BE2C (cell line): ENCODE results near the gene TEDDM1.
"Not testable (repeated sequence)": the region's sequence is repeated elsewhere in the genome, so short reads cannot be mapped to it uniquely, and the experiment has no call there.

ENCODE experiments used
- DNase-seq: peaks from one replicate; pipeline ENCODE4 v3.0.0-alpha.2; 2020
- H3K27me3 ChIP-seq: fragments of 250-450 bp; sonication (Bioruptor Pico); 2 replicates; pipeline ENCODE4 v1.5.1; 2020; ENCODE audit warnings: mild to moderate bottlenecking
- H3K36me3 ChIP-seq: fragments of 250-450 bp; sonication (Bioruptor Pico); 2 replicates; pipeline ENCODE4 v1.5.1; 2020; ENCODE audit warnings: mild to moderate bottlenecking
- H3K4me1 ChIP-seq: fragments of 250-450 bp; sonication (Bioruptor Pico); 2 replicates; pipeline ENCODE4 v1.5.1; 2020
- H3K4me3 ChIP-seq: 2 replicates; pipeline ENCODE4 v1.5.1; 2011; ENCODE audit warnings: low read depth, low read length
- H3K9me3 ChIP-seq: fragments of 250-450 bp; sonication (Bioruptor Pico); 2 replicates; pipeline ENCODE4 v1.5.1; 2020
- TF ChIP-seq, protein P1 (sequence below): IDR thresholded peaks from 2 replicates; pipeline ENCODE4 v1.5.1; 2012; ENCODE audit warnings: mild to moderate bottlenecking, low read depth, low read length

TEDDM1 gene

DNA sequence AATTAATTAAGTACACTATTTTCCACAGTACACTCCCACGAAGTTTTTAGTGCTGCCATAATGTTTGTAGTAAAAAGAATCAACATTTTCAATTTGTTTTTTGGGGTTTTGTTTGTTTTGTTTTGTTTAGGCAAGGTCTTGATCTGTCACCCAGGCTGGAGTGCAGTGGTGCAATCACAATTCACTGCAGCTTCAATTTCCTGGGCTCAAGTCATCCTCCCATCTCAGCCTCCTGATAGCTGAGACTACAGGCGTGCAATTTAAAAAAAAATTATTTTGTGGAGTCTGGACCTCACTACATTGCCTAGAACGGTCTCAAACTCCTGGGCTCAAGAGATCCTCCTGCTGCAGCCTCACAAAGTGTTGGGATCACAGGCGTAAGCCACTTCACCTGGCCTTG, 20.3 kb downstream of the TEDDM1 start:
- no peaks in the 10 kb centered on the region for H3K4me1 ChIP-seq
- H3K36me3 ChIP-seq, result peaks cover 25% of the 10 kb centered on the region
- no peak overlapping the region for H3K4me3 ChIP-seq
- no peaks in the 10 kb centered on the region for H3K9me3 ChIP-seq
- no peak for DNase-seq
- H3K27me3 ChIP-seq, result no peaks in the 10 kb centered on the region
- TF ChIP-seq, protein P1, sequence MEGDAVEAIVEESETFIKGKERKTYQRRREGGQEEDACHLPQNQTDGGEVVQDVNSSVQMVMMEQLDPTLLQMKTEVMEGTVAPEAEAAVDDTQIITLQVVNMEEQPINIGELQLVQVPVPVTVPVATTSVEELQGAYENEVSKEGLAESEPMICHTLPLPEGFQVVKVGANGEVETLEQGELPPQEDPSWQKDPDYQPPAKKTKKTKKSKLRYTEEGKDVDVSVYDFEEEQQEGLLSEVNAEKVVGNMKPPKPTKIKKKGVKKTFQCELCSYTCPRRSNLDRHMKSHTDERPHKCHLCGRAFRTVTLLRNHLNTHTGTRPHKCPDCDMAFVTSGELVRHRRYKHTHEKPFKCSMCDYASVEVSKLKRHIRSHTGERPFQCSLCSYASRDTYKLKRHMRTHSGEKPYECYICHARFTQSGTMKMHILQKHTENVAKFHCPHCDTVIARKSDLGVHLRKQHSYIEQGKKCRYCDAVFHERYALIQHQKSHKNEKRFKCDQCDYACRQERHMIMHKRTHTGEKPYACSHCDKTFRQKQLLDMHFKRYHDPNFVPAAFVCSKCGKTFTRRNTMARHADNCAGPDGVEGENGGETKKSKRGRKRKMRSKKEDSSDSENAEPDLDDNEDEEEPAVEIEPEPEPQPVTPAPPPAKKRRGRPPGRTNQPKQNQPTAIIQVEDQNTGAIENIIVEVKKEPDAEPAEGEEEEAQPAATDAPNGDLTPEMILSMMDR, result no peak

DNA sequence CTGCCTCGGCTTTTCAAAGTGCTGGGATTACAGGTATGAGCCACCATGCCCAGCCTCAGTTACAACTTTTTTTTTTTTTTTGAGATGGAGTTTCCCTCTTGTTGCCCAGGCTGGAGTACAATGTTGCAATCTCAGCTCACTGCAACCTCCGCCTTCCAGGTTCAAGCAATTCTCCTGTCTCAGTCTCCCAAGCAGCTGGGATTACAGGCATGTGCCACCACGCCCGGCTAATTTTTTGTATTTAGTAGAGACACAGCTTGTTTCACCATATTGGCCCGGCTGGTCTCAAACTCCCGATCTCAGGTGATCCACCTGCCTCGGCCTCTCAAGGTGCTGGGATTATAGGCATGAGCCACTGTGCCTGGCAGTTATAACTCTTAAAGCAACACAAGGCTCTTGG, 20.7 kb downstream of the TEDDM1 start:
- H3K4me1 ChIP-seq, H3K27me3 ChIP-seq, DNase-seq, H3K4me3 ChIP-seq, H3K9me3 ChIP-seq: not testable (repeated sequence)
- peaks cover 24% of the 10 kb centered on the region for H3K36me3 ChIP-seq

DNA sequence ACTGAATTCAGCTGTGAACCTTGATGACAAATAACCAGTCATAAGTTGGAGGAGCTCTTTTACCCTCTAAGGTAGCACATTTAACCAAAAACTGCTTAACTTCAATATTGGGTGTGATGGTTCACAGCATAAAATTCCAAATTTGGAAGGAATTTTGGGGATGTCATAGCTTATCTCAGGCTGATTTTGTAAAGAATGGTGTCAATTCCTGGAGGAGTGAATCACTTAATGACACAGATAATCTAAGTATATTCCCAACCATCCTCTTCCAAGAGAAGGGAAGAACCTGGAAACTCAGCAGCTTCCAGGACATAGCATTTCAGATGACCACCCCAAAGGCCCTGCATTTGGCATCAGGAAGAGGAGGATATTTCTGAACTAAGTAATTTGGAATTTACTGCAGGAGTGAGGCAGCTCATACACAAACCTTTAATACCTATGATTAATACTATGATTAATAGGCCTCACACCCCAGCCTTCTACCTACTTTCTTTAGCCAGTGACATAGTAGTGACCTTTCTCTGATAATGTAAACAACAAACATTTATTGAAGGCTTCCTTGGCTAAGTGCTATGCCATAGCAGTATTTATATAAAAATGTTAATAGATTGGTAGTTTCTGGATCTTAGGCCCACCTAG, 23.4 kb downstream of the TEDDM1 start:
- Histone ChIP-seq H3K4me1 (no peaks in the 10 kb centered on the region), H3K36me3 (no peaks in the 10 kb centered on the region), H3K9me3 (no peaks in the 10 kb centered on the region), H3K4me3 (no peak overlapping the region), H3K27me3 (peaks cover 3% of the 10 kb centered on the region; the same call in 1 of the 2 replicates)
- no peak for DNase-seq
- TF ChIP-seq, protein P1, result no peak

DNA sequence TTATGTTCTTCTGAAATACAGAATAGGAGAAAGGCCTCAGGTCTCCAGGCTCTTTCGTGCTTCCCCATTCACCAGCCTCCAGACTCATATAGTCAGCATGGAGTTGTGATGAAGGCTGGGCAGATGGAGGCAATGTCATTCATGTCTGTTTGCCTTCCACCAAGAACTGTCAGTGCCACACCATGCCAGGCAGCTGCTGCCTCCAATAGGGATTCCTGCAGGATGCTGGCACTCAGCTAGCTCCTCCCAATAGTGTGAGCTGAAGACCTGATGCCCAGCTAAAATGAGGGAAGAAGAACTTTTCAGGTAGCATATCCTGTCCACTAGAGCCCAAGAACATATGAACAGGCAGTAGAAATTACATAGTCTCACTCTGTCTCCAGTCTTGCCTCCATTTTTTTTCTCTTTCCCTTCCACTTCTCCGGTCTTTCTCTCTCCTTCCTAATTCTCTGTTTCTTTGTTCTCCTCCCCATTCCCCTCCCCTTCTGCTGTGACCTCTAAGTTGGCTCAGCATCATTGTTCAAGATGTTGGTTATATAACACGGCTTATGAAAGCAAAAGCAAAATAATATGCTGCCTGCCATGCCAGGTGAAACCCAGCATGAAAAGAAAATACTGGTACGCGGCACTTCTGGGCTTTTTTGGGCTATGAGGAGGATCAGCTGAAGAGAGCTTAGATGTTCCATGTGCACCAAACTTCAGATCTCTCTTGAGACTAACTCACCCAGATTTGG, 26.2 kb downstream of the TEDDM1 start:
- no peak overlapping the region for H3K4me3 ChIP-seq
- DNase-seq, result no peak
- H3K27me3 ChIP-seq, result peaks cover 3% of the 10 kb centered on the region; the same call in 1 of the 2 replicates
- no peaks in the 10 kb centered on the region for H3K4me1 ChIP-seq
- H3K9me3 ChIP-seq, result no peaks in the 10 kb centered on the region
- no peaks in the 10 kb centered on the region for H3K36me3 ChIP-seq
- TF ChIP-seq, protein P1, result no peak

DNA sequence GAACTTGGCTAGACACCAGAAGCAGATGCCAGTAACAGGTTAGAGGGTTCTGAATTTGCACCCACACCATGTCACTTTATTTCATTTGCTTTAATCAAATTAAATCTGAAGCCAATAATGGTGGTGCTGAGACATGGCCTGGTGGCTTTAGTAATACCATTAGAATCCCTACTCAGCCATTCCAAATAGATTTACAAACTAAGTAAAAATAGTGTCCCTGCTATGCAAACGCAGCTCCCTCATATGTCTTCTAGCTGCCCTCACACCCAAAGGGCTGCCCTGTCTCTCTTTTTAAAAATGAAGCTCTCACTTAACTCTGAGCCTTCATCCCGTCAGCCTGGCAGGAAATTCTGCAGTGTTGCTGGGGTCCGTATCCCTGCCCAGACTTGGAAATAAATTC, 29.9 kb downstream of the TEDDM1 start:
- H3K9me3 ChIP-seq, result no peaks in the 10 kb centered on the region
- H3K27me3 ChIP-seq, result peaks cover 7% of the 10 kb centered on the region
- no peaks in the 10 kb centered on the region for H3K36me3 ChIP-seq
- TF ChIP-seq, protein P1, result no peak
- H3K4me3 ChIP-seq, result no peak overlapping the region
- no peak for DNase-seq
- no peaks in the 10 kb centered on the region for H3K4me1 ChIP-seq

DNA sequence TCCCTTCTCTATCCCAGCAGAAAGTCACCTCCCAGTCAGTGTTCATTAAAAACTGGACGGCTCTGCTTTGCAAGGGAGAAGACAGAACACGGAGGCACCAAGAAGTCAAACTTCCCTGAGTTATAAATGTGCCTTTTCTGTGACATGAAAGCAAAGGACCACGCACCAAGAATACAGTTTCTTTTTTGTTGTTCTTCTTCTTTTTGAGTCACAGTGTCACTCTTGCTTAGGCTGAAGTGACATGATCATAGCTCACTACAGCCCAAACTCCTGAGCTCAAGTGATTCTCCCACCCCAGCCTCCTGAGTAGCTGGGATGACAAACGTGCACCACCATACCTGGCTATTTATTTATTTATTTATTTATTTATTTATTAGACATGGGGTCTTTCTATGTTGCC, 31.6 kb downstream of the TEDDM1 start:
- Histone ChIP-seq H3K9me3 (no peaks in the 10 kb centered on the region), H3K4me1 (no peaks in the 10 kb centered on the region), H3K27me3 (peaks cover 4% of the 10 kb centered on the region), H3K36me3 (no peaks in the 10 kb centered on the region), H3K4me3 (no peak overlapping the region)
- DNase-seq, result no peak
- TF ChIP-seq, protein P1, result no peak
